Fibroblast of villous mesenchyme (primary cell): ENCODE results near the gene SLC4A4. TPM values are rescaled to one million over a fixed set of nuclear protein-coding genes. Genes with fewer than 3 reads are reported as not detected.

ENCODE experiments used
- DNase-seq: peaks from one replicate; pipeline ENCODE4 v3.0.0-alpha.2; 2010; ENCODE audit warnings: low read depth
- H3K4me3 ChIP-seq: 2 replicates; pipeline ENCODE4 v1.5.1; 2011; ENCODE audit warnings: low read depth, mild to moderate bottlenecking, low read length
- total RNA-seq: library from RNA; depleted of rRNA; stranded (reverse); fragments of >200 nt; gene quantifications from 2 replicates; pipeline ENCODE4 v1.2.3, GENCODE V29; 2012
- TF ChIP-seq, protein P1 (sequence below): IDR thresholded peaks from 2 replicates; pipeline ENCODE4 v1.5.1; 2012; ENCODE audit warnings: low read depth, mild to moderate bottlenecking, low read length; ENCODE audit not compliant: insufficient read depth

Gene SLC4A4
- total RNA-seq, 1 donor: 12.5 TPM

DNA sequence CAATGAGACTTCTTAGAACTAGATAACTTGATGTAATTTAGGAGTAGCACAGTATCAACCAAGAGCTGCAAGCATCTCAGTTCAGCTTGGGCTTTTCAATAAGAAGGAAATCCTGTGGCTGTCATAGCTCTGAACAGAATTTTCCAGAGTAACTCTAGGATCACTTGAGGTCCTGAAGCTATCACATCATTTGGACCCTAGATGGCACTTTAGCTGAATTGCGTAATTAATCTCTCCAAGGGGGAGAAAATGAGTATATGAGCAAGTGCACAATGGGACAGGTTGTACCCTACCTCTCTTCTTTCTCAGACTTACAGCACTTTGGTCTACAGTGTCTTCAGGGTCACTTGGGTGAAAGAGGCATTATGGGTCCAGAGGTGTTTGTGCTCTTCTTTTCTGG is 45.2 kb downstream of the SLC4A4 start:
- TF ChIP-seq, protein P1, sequence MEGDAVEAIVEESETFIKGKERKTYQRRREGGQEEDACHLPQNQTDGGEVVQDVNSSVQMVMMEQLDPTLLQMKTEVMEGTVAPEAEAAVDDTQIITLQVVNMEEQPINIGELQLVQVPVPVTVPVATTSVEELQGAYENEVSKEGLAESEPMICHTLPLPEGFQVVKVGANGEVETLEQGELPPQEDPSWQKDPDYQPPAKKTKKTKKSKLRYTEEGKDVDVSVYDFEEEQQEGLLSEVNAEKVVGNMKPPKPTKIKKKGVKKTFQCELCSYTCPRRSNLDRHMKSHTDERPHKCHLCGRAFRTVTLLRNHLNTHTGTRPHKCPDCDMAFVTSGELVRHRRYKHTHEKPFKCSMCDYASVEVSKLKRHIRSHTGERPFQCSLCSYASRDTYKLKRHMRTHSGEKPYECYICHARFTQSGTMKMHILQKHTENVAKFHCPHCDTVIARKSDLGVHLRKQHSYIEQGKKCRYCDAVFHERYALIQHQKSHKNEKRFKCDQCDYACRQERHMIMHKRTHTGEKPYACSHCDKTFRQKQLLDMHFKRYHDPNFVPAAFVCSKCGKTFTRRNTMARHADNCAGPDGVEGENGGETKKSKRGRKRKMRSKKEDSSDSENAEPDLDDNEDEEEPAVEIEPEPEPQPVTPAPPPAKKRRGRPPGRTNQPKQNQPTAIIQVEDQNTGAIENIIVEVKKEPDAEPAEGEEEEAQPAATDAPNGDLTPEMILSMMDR: no peak
- H3K4me3 ChIP-seq: no peak overlapping the region
- DNase-seq: no peak

DNA sequence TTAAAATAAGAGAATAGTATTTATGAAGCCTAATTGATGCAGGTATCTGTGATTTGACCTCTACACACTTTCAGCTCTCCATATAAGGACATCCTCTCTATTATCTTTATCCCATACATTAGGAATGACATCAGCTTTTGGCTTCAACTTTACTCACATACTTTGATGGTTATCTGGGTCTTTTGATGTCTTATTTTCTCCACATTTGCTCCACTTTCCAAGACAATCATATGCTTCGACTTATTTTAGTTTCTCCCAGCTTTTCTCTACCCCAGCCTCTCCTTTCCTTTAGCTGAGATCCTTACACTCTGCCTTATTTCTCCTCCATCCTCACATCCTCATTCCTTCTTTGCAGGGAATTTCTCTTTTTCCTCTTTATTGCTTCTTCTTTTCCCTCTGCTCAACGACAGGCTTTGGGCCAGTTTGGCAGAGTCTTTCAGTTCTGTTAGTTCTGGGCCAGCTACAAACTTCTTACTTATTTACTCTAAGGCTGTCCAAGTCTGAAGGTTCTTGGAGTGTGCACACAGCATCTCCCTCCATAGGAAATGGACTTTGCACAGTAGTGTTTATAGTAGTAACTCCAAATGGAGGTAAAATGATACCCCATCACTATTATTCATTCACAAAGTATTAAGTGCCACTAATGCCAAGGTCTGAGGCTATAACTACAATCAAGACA is 50.5 kb downstream of the SLC4A4 start:
- no peak overlapping the region for H3K4me3 ChIP-seq
- peak; percentile 8 for DNase-seq
- TF ChIP-seq, protein P1: no peak

DNA sequence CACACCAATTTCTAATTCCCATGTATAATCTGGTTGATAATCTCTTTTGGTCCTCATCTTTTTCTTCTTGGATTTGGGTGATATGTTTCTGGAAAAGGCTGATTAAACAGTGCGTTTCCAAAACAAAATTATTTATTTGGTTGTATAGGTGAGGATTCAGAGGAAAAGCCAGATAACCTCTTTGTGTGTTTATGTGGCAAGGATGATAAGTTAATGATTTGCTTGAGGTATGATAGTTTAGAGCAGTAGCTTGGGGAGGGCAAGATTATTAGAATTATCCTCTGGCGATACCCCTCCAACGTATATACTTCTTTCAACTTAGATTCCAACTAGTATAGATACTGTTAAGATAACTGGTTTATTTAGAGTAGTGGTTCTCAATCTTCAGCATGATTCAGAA is 53.3 kb downstream of the SLC4A4 start:
- H3K4me3 ChIP-seq: no peak overlapping the region
- TF ChIP-seq, protein P1: no peak
- DNase-seq: no peak

DNA sequence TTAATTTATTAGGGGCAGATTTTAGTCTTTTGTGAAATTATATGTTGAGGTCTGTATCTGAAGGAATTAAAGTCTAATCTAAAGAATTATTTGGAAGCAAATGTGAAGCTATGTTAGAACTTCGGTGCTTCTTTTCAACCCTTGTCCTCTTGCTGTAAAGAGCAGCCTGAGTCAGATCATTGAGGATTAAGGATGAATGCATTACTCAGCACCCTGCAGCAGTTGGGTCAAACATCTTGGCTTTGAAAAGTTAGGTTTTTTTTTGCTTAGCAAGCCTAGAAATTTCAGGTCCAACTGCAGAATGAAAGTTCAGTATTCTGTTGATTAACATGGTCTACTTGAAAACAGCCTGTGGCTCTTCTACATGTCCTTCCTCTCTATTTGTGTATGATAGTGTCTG is 57.6 kb downstream of the SLC4A4 start:
- TF ChIP-seq, protein P1: no peak
- no peak overlapping the region for H3K4me3 ChIP-seq
- peak; percentile 20 for DNase-seq

DNA sequence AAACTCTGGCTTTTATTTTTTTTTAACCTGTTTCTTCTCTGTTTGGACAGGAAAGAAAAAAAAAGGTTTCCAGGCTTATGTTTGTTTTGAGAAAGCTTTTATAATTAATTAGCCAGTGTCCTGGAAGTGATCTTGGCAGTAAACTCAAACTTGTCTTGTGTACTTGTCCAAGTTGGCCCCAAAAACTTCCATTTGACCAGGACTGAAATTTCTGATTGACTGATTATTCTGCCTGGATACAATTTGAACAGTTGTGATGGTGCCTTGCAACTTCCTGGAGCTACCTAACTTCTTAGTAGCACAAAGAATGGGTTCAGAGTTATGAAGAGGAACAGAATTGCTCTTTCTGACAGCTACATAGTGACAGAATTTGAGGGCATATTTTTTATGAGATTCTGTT is 62.0 kb downstream of the SLC4A4 start:
- no peak overlapping the region for H3K4me3 ChIP-seq
- DNase-seq: no peak
- TF ChIP-seq, protein P1: no peak

DNA sequence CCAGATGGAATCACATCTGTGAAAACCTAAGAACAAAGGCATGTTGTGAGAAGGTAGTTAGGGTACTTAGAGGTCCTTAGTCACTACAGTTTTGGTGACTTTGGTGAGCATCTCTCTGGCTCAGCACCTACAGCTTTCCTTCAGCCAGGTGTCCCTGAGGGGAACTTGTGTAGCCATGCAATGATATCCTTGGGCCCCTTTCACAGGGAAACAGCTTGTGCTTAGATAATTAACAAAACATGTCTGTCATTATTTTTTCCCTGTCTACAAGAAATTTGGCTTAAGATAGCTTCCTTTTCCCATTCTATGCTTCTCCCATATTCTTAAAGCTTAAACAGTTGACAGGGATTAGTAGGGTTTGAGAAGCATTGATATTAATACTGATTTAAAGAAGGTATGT is 63.8 kb downstream of the SLC4A4 start:
- no peak for DNase-seq
- TF ChIP-seq, protein P1: no peak
- H3K4me3 ChIP-seq: no peak overlapping the region

DNA sequence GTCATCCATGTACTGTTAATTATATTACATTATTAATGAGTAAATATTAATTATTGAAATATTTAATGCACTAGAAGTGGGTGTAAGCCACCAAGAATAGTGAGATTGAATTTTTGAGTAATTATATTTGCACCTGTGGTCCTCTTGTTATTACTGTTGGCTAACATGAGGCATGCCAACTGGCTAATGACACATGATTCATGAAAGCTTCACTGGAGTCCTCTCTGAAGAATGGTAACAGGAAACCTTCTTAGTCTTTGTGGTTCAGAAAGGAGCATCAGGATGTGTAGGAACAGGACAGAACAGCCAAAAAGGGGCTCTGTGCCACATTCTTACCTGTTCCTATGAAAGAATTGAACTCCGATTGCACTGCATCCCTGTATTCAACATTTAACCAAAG is 65.2 kb downstream of the SLC4A4 start:
- no peak overlapping the region for H3K4me3 ChIP-seq
- DNase-seq: no peak
- TF ChIP-seq, protein P1: no peak
